Cardiac fibroblast (primary cell): ENCODE measurements around the gene SEMA5B.

ENCODE experiments used
- DNase-seq, 2 donors: peaks; one replicate each; pipeline versions ENCODE4 v3.0.0 to v3.0.0-alpha.2; 2010; ENCODE audit warnings: low read depth in 2 of 2
- H3K4me3 ChIP-seq, 2 donors: replicated peaks in 1 of 2; 1 replicate in 1 of 2; 2 replicates in 1 of 2; pipeline ENCODE4 v1.5.1; 2011; ENCODE audit warnings: low read depth in 2 of 2, low read length in 2 of 2, mild to moderate bottlenecking in 2 of 2, moderate library complexity in 1 of 2
- CTCF ChIP-seq: IDR thresholded peaks from one replicate; pipeline ENCODE4 v1.5.1; 2011; ENCODE audit warnings: low read depth, mild to moderate bottlenecking, low read length, inconsistent platforms

SEMA5B gene

GRCh38 chr3:122862381-122862780 lies 165.2 kb downstream of the SEMA5B start:
- no peak for DNase-seq
- H3K4me3 ChIP-seq = no peak overlapping the region
- TF ChIP-seq CTCF = no peak
